ENCODE data around the gene FAM20B.

GRCh38 chr1:179030130-179030529, 4.4 kb downstream of the FAM20B start:
- TF ChIP-seq ZNF274 (IDR thresholded peaks at IDR 0.05; ENCODE audit: low read depth, low read length): no peak
- no peak for TF ChIP-seq SUZ12 (IDR thresholded peaks at IDR 0.05; ENCODE audit: extremely low read depth, insufficient read depth, insufficient read length)

Measured in NT2/D1 (cell line).